K562 (cell line): Measurements from ENCODE around the gene KCP. TPM values are rescaled to one million over a fixed set of nuclear protein-coding genes. Genes with fewer than 3 reads are reported as not detected.

Source experiments
- BRD9 ChIP-seq: fragments of 450-650 bp; IDR thresholded peaks from 2 replicates; pipeline ENCODE4 v1.6.1; 2018; ENCODE audit warnings: low read depth; ENCODE audit not compliant: partially characterized antibody
- COPS2 ChIP-seq: fragments of 450-650 bp; conservative IDR thresholded peaks from 2 replicates; pipeline ENCODE4 v1.6.1; 2016; ENCODE audit warnings: mild to moderate bottlenecking, moderate library complexity
- ELF2 ChIP-seq: fragments of 250-450 bp; sonication (Bioruptor Pico); IDR thresholded peaks from 2 replicates; pipeline ENCODE4 v1.5.0; 2021; ENCODE audit warnings: mild to moderate bottlenecking
- ERF ChIP-seq: fragments of 450-650 bp; formaldehyde crosslinking; IDR thresholded peaks from 2 replicates; pipeline ENCODE4 v1.4.0; 2020; ENCODE audit warnings: mild to moderate bottlenecking, mixed read lengths
- HEY1 ChIP-seq: fragments of 250-450 bp; sonication (Bioruptor Pico); IDR thresholded peaks from 2 replicates; pipeline ENCODE4 v1.5.0; 2020; ENCODE audit warnings: mild to moderate bottlenecking, moderate library complexity, borderline replicate concordance
- HNRNPK ChIP-seq: fragments of 200-400 bp; formaldehyde crosslinking; IDR thresholded peaks from one replicate; pipeline ENCODE4 v1.6.1; 2018; ENCODE audit warnings: mild to moderate bottlenecking, low read depth, low read length; ENCODE audit not compliant: poor library complexity, severe bottlenecking
- NCOA6 ChIP-seq: fragments of 450-650 bp; IDR thresholded peaks from 2 replicates; pipeline ENCODE4 v1.6.1; 2017; ENCODE audit warnings: mild to moderate bottlenecking
- RNF2 ChIP-seq: sonication (generic); IDR thresholded peaks from 2 replicates; pipeline ENCODE4 v1.6.1; 2016
- RUNX1 ChIP-seq: sonication (generic); IDR thresholded peaks from 2 replicates; pipeline ENCODE4 v1.6.1; 2016; ENCODE audit warnings: antibody characterized with exemption, low read depth
- TARDBP ChIP-seq: fragments of 450-650 bp; IDR thresholded peaks from 2 replicates; pipeline ENCODE4 v1.6.1; 2016
- TCF7L2 ChIP-seq: fragments of 150-350 bp; IDR thresholded peaks from 2 replicates; pipeline ENCODE4 v1.6.1; 2016; ENCODE audit warnings: low read depth, mild to moderate bottlenecking, low read length, moderate library complexity
- ZFP1 ChIP-seq: fragments of 450-650 bp; formaldehyde crosslinking; IDR thresholded peaks from 2 replicates; pipeline ENCODE4 v1.4.0; 2020; ENCODE audit warnings: mild to moderate bottlenecking, mixed read lengths
- ZKSCAN8 ChIP-seq: fragments of 200-800 bp; sonication (Bioruptor generic); IDR thresholded peaks from 2 replicates; pipeline ENCODE4 v1.6.1; 2016; ENCODE audit warnings: missing genetic modification characterization, missing compliant biosample characterization
- polyA plus RNA-seq, 8 experiments: library from polyadenylated mRNA; depleted of rRNA in 4 of 8; stranded (reverse) in 5 of 8; unstranded in 3 of 8; fragments of >200 nt; fragmentation: Nextera tagmentation in 2 of 8; fragmentation: Illumina TruSeq in 1 of 8; extraction: Ambion mirVana in 2 of 8; extraction: Trizol in 1 of 8; gene quantifications; 2 replicates each; pipeline versions ENCODE4 v1.2.1 to v1.2.3, GENCODE V29; 2011 to 2014; ENCODE audit warnings: inconsistent platforms in 1 of 8, missing spikeins in 1 of 8
- total RNA-seq, 7 experiments: library from RNA; depleted of rRNA in 6 of 7; stranded (reverse); fragments of >200 nt in 6 of 7; fragmentation: Illumina TruSeq in 2 of 7; extraction: Trizol in 2 of 7; gene quantifications; 2 replicates each; pipeline versions ENCODE4 v1.2.1 to v1.2.3, GENCODE V29; 2011 to 2021; ENCODE audit warnings: low replicate concordance in 1 of 7
- TF ChIP-seq, protein P1 (sequence below), 2 experiments: fragments of 450-650 bp in 1 of 2; sonication (generic) in 1 of 2; formaldehyde crosslinking in 1 of 2; IDR thresholded peaks in 1 of 2; conservative IDR thresholded peaks in 1 of 2; 2 replicates each; pipeline versions ENCODE4 v1.6.1 to v1.8.1; 2016 to 2023; ENCODE audit warnings: mild to moderate bottlenecking in 2 of 2, moderate library complexity in 2 of 2, inconsistent platforms in 1 of 2, missing genetic modification reagents in 1 of 2
- TF ChIP-seq, protein P2 (sequence below): fragments of 150-350 bp; conservative IDR thresholded peaks from 2 replicates; pipeline ENCODE4 v1.6.1; 2014; ENCODE audit warnings: low read length
- TF ChIP-seq, protein P3 (sequence below): fragments of 250-450 bp; sonication (Bioruptor Pico); IDR thresholded peaks from 2 replicates; pipeline ENCODE4 v1.9.0; 2021; ENCODE audit warnings: mild to moderate bottlenecking
- TF ChIP-seq, protein P4 (sequence below): fragments of 250-450 bp; sonication (Bioruptor Pico); IDR thresholded peaks from 2 replicates; pipeline ENCODE4 v1.4.0; 2020

Gene KCP
- total and polyA plus RNA-seq, 9 of the 15 experiments (the other 6 are each of a cell fraction or from before 2014, with no cell fraction given), result 0.06 to 0.17 (median 0.12) TPM; not detected in 3

DNA sequence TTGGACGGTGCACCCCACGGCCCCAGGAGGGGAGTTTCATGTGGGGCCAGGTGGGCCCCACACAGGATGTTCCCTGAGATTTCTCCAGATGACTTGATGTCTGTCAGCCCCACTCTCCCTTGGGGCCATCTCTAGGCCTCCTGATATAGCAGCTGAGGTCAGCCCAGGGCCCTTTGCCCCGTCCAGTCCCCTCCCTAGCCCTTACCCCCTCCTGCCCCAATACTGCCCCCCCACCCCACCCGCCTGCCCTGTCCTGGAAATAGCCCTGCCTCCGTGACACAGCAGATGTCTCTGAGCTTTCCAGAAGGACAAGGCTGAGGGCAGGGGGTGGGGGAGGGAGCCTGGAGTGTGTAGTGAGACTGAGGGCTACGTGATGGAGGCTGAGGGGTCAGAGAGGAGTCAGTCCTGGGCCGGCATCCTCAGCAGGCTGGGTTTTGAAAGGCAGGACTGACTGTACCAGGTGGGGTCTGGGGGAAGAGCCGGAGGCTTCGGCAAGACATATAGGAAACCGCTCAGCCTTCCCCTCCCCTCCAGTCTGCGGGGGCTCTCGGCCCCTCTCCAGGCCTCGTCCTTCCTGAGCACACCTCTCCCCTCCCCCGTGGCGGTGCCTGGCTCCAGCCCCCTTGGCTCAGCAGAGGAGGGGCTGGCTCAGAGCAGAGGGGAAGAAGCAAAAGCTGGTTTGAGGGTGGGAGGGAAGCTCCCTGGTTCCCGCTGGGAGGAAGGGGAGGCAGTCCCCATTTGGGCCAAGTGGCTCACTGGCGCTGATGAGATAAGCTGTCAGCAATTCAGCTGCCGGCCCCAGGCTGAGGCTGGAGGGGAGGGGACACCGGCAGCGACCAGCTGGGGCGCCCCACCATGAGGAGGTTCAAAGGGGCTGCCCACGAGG, 78.3 kb downstream of the KCP start (continued):
- TF ChIP-seq NCOA6 (no peak), ERF (CRISPR knock-in tag) (no peak), HEY1 (CRISPR knock-in tag) (no peak; the same call in 1 of the 2 replicates), ELF2 (CRISPR knock-in tag) (peak; percentile 61; the same call in 1 of the 2 replicates), TARDBP (no peak), RUNX1 (peak; percentile 56; the same call in 1 of the 2 replicates), ZFP1 (CRISPR knock-in tag) (no peak; the same call in 1 of the 2 replicates), COPS2 (no peak), ZKSCAN8 (CRISPR knock-in tag) (0 out of 2 replicates have a peak, but pooled peaks have one; percentile 33), TCF7L2 (0 out of 2 replicates have a peak, but pooled peaks have one; percentile 24), RNF2 (peak; percentile 73; the same call in 1 of the 2 replicates), BRD9 (peak; percentile 39), HNRNPK (no peak)
- TF ChIP-seq, protein P1, sequence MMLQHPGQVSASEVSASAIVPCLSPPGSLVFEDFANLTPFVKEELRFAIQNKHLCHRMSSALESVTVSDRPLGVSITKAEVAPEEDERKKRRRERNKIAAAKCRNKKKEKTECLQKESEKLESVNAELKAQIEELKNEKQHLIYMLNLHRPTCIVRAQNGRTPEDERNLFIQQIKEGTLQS (IDR thresholded peaks at IDR 0.05), result 0 out of 2 replicates have a peak, but pooled peaks have one; percentile 29
- TF ChIP-seq, protein P1 (CRISPR knock-in tag; conservative IDR thresholded peaks at IDR 0.05), result no peak
- TF ChIP-seq, protein P2, sequence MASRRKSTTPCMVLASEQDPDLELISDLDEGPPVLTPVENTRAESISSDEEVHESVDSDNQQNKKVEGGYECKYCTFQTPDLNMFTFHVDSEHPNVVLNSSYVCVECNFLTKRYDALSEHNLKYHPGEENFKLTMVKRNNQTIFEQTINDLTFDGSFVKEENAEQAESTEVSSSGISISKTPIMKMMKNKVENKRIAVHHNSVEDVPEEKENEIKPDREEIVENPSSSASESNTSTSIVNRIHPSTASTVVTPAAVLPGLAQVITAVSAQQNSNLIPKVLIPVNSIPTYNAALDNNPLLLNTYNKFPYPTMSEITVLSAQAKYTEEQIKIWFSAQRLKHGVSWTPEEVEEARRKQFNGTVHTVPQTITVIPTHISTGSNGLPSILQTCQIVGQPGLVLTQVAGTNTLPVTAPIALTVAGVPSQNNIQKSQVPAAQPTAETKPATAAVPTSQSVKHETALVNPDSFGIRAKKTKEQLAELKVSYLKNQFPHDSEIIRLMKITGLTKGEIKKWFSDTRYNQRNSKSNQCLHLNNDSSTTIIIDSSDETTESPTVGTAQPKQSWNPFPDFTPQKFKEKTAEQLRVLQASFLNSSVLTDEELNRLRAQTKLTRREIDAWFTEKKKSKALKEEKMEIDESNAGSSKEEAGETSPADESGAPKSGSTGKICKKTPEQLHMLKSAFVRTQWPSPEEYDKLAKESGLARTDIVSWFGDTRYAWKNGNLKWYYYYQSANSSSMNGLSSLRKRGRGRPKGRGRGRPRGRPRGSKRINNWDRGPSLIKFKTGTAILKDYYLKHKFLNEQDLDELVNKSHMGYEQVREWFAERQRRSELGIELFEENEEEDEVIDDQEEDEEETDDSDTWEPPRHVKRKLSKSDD, result no peak
- TF ChIP-seq, protein P3, sequence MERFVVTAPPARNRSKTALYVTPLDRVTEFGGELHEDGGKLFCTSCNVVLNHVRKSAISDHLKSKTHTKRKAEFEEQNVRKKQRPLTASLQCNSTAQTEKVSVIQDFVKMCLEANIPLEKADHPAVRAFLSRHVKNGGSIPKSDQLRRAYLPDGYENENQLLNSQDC, result no peak
- TF ChIP-seq, protein P4, sequence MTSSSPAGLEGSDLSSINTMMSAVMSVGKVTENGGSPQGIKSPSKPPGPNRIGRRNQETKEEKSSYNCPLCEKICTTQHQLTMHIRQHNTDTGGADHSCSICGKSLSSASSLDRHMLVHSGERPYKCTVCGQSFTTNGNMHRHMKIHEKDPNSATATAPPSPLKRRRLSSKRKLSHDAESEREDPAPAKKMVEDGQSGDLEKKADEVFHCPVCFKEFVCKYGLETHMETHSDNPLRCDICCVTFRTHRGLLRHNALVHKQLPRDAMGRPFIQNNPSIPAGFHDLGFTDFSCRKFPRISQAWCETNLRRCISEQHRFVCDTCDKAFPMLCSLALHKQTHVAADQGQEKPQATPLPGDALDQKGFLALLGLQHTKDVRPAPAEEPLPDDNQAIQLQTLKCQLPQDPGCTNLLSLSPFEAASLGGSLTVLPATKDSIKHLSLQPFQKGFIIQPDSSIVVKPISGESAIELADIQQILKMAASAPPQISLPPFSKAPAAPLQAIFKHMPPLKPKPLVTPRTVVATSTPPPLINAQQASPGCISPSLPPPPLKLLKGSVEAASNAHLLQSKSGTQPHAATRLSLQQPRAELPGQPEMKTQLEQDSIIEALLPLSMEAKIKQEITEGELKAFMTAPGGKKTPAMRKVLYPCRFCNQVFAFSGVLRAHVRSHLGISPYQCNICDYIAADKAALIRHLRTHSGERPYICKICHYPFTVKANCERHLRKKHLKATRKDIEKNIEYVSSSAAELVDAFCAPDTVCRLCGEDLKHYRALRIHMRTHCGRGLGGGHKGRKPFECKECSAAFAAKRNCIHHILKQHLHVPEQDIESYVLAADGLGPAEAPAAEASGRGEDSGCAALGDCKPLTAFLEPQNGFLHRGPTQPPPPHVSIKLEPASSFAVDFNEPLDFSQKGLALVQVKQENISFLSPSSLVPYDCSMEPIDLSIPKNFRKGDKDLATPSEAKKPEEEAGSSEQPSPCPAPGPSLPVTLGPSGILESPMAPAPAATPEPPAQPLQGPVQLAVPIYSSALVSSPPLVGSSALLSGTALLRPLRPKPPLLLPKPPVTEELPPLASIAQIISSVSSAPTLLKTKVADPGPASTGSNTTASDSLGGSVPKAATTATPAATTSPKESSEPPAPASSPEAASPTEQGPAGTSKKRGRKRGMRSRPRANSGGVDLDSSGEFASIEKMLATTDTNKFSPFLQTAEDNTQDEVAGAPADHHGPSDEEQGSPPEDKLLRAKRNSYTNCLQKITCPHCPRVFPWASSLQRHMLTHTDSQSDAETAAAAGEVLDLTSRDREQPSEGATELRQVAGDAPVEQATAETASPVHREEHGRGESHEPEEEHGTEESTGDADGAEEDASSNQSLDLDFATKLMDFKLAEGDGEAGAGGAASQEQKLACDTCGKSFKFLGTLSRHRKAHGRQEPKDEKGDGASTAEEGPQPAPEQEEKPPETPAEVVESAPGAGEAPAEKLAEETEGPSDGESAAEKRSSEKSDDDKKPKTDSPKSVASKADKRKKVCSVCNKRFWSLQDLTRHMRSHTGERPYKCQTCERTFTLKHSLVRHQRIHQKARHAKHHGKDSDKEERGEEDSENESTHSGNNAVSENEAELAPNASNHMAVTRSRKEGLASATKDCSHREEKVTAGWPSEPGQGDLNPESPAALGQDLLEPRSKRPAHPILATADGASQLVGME (CRISPR knock-in tag), result no peak
